Neural progenitor cell (in vitro differentiated cells): ENCODE data around the gene VKORC1. TPM values are rescaled to one million over a fixed set of nuclear protein-coding genes. Genes with fewer than 3 reads are reported as not detected.

Experiments used
- DNase-seq: peaks from one replicate; pipeline ENCODE4 v3.0.0-alpha.2; 2016; ENCODE audit warnings: low spot score
- H2AFZ ChIP-seq: fragments of 200-600 bp; sonication (generic); replicated peaks from 2 replicates; pipeline ENCODE4 v1.6.1; 2016; ENCODE audit warnings: antibody characterized with exemption
- H3F3A ChIP-seq: fragments of 200-600 bp; sonication (generic); 2 replicates; pipeline ENCODE4 v1.6.1; 2016; ENCODE audit warnings: antibody characterized with exemption, low read depth
- H3K27ac ChIP-seq: fragments of 200-600 bp; sonication (generic); 2 replicates; pipeline ENCODE4 v1.5.1; 2016; ENCODE audit warnings: mild to moderate bottlenecking
- H3K27me3 ChIP-seq: fragments of 200-600 bp; sonication (generic); 2 replicates; pipeline ENCODE4 v1.6.1; 2016; ENCODE audit warnings: mild to moderate bottlenecking, moderate library complexity
- H3K36me3 ChIP-seq: fragments of 200-600 bp; sonication (generic); 2 replicates; pipeline ENCODE4 v1.5.1; 2016
- H3K4me1 ChIP-seq: fragments of 200-600 bp; sonication (generic); 2 replicates; pipeline ENCODE4 v1.6.1; 2016; ENCODE audit warnings: mixed run types
- H3K4me2 ChIP-seq: fragments of 200-600 bp; sonication (generic); 2 replicates; pipeline ENCODE4 v1.6.1; 2016
- H3K4me3 ChIP-seq: fragments of 200-600 bp; sonication (generic); 2 replicates; pipeline ENCODE4 v1.5.1; 2016
- H3K79me2 ChIP-seq: fragments of 200-600 bp; sonication (generic); 2 replicates; pipeline ENCODE4 v1.6.1; 2016; ENCODE audit warnings: low read depth
- H3K9ac ChIP-seq: fragments of 200-600 bp; sonication (generic); 2 replicates; pipeline ENCODE4 v1.6.1; 2016
- H3K9me3 ChIP-seq: fragments of 200-600 bp; sonication (generic); 2 replicates; pipeline ENCODE4 v1.5.1; 2016; ENCODE audit warnings: low read depth
- H4K20me1 ChIP-seq: fragments of 200-600 bp; sonication (generic); 2 replicates; pipeline ENCODE4 v1.6.1; 2016; ENCODE audit warnings: low read depth
- H3K27ac Mint-ChIP-seq: 3 replicates; pipeline ENCODE4 v1.8.0; 2021; ENCODE audit warnings: mixed read lengths
- H3K27me3 Mint-ChIP-seq: 2 replicates; pipeline ENCODE4 v1.8.0; 2022; ENCODE audit warnings: low read depth, mild to moderate bottlenecking, inconsistent platforms, moderate library complexity, mixed read lengths; ENCODE audit not compliant: insufficient read depth
- H3K36me3 Mint-ChIP-seq: 3 replicates; pipeline ENCODE4 v1.8.0; 2021; ENCODE audit warnings: mixed read lengths
- H3K4me1 Mint-ChIP-seq: 3 replicates; pipeline ENCODE4 v1.8.0; 2021; ENCODE audit warnings: mixed read lengths
- H3K4me3 Mint-ChIP-seq: 3 replicates; pipeline ENCODE4 v1.8.0; 2021; ENCODE audit warnings: mild to moderate bottlenecking, moderate library complexity, mixed read lengths
- H3K9me3 Mint-ChIP-seq: 3 replicates; pipeline ENCODE4 v1.8.0; 2020; ENCODE audit warnings: mixed read lengths
- EZH2 ChIP-seq: fragments of 200-600 bp; sonication (generic); IDR thresholded peaks from 2 replicates; pipeline ENCODE4 v1.6.1; 2017; ENCODE audit warnings: antibody characterized with exemption, mild to moderate bottlenecking, moderate library complexity
- EZH2phosphoT487 ChIP-seq: fragments of 200-600 bp; sonication (generic); IDR thresholded peaks from 2 replicates; pipeline ENCODE4 v1.6.1; 2017; ENCODE audit warnings: antibody characterized with exemption
- total RNA-seq: library from RNA; depleted of rRNA; stranded (reverse); fragments of >200 nt; gene quantifications from 2 replicates; pipeline ENCODE4 v1.2.3, GENCODE V29; 2015; ENCODE audit warnings: low replicate concordance
- TF ChIP-seq, protein P1 (sequence below): fragments of 200-600 bp; sonication (generic); IDR thresholded peaks from 2 replicates; pipeline ENCODE4 v1.5.1; 2017; ENCODE audit warnings: antibody characterized with exemption, mild to moderate bottlenecking

The VKORC1 gene
- total RNA-seq, 1 donor from 2014 or later: 95.9 TPM

DNA sequence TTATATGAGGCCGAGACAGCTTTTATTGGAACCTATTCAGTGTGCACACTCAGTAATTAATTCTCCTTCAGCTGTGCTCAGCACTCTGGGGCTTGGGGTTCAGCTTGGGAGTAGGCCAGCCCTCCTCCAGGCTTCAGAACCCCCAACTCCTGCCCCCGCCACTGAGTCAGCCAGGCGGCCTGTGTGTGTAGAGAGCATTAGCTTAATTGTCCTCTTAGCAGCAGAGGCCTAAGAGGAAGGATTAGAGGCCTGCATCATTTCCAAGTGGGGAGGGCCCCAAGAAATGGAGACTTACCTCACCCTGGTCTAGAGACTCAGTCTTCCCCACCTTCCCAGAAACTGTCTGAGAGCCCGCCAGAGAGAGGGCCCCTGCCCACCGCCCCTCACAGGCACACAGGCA is 6.6 kb downstream of the VKORC1 start:
- Histone ChIP-seq H3K4me1 (peaks cover 3% of the 10 kb centered on the region), H3K27ac (no peak overlapping the region), H3F3A (peaks cover 3% of the 10 kb centered on the region), H3K27me3 (no peaks in the 10 kb centered on the region), H3K9me3 (no peaks in the 10 kb centered on the region), H3K36me3 (no peaks in the 10 kb centered on the region), H3K4me2 (no peak overlapping the region), H3K4me3 (no peak overlapping the region), H2AFZ (no peak overlapping the region), H3K79me2 (peaks cover 18% of the 10 kb centered on the region), H3K9ac (no peak overlapping the region), H4K20me1 (peaks cover 36% of the 10 kb centered on the region)
- TF ChIP-seq EZH2 (no peak), EZH2phosphoT487 (no peak)
- TF ChIP-seq, protein P1, sequence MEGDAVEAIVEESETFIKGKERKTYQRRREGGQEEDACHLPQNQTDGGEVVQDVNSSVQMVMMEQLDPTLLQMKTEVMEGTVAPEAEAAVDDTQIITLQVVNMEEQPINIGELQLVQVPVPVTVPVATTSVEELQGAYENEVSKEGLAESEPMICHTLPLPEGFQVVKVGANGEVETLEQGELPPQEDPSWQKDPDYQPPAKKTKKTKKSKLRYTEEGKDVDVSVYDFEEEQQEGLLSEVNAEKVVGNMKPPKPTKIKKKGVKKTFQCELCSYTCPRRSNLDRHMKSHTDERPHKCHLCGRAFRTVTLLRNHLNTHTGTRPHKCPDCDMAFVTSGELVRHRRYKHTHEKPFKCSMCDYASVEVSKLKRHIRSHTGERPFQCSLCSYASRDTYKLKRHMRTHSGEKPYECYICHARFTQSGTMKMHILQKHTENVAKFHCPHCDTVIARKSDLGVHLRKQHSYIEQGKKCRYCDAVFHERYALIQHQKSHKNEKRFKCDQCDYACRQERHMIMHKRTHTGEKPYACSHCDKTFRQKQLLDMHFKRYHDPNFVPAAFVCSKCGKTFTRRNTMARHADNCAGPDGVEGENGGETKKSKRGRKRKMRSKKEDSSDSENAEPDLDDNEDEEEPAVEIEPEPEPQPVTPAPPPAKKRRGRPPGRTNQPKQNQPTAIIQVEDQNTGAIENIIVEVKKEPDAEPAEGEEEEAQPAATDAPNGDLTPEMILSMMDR: no peak
- no peak for DNase-seq
- Mint-ChIP-seq H3K4me1 (peaks cover 5% of the 10 kb centered on the region), H3K4me3 (no peak overlapping the region), H3K36me3 (peaks cover 7% of the 10 kb centered on the region), H3K27ac (no peak overlapping the region), H3K27me3 (peaks cover 5% of the 10 kb centered on the region), H3K9me3 (no peaks in the 10 kb centered on the region)

DNA sequence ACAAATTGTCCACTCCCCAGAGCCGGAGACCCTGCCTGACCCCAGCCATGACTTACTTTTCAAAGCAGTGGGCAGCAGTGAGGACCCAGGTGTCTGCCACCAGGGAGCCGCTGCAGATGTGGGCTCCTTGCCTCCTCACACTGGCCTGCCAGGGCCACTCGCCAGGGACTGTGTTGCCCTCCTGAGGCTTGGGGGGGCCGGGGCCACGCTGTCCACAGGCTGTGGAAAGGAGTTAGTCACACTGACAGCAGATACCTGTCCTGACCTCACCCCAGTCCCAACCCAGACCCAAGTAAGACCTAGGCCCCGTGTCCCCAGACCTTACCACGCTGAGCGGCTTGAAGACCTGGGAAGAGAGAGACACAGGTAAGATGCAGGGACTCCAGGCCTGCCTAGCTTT is 7.1 kb downstream of the VKORC1 start:
- peaks cover 5% of the 10 kb centered on the region for H3K27me3 Mint-ChIP-seq
- peaks cover 36% of the 10 kb centered on the region for H4K20me1 ChIP-seq

DNA sequence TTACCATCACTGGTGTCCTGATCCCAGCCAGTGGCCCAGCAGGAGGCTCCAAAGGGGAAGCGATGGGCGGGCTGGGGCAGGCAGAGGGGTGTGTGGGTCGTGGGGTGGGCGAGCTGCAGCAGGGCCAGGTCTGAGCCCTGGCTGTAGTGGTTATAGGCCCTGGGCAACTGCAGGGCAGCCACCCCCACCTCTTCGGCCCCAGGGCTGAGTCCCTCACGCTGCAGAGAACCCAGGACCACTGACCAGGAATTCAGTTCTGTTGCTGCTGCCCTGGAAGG is 8.0 kb downstream of the VKORC1 start:
- no peak overlapping the region for H3K9ac ChIP-seq
- no peak for DNase-seq
- peaks cover 6% of the 10 kb centered on the region for H3K79me2 ChIP-seq
- H3K27me3 ChIP-seq: no peaks in the 10 kb centered on the region
- H3K27ac Mint-ChIP-seq: no peak overlapping the region
- H3K9me3 Mint-ChIP-seq: no peaks in the 10 kb centered on the region
- no peaks in the 10 kb centered on the region for H3K9me3 ChIP-seq
- H3K36me3 Mint-ChIP-seq: peaks cover 9% of the 10 kb centered on the region
- H3F3A ChIP-seq: no peaks in the 10 kb centered on the region
- H4K20me1 ChIP-seq: peaks cover 40% of the 10 kb centered on the region
- H3K4me1 ChIP-seq: no peaks in the 10 kb centered on the region
- peaks cover 3% of the 10 kb centered on the region for H3K4me1 Mint-ChIP-seq
- peaks cover 12% of the 10 kb centered on the region for H3K27me3 Mint-ChIP-seq
- H3K27ac ChIP-seq: no peak overlapping the region
- no peaks in the 10 kb centered on the region for H3K36me3 ChIP-seq
- no peak overlapping the region for H3K4me3 ChIP-seq
- no peak overlapping the region for H3K4me2 ChIP-seq
- no peak overlapping the region for H2AFZ ChIP-seq
- TF ChIP-seq, protein P1: no peak
- TF ChIP-seq EZH2 (no peak), EZH2phosphoT487 (no peak)
- H3K4me3 Mint-ChIP-seq: no peak overlapping the region

More for the DNA sequence above, 7.1 kb downstream of the VKORC1 start:
- DNase-seq: no peak
- no peak overlapping the region for H3K27ac ChIP-seq
- no peak for TF ChIP-seq EZH2phosphoT487
- H3K36me3 ChIP-seq: no peaks in the 10 kb centered on the region
- no peaks in the 10 kb centered on the region for H3K4me1 Mint-ChIP-seq
- no peak overlapping the region for H3K4me2 ChIP-seq
- H3K27me3 ChIP-seq: no peaks in the 10 kb centered on the region
- H3K79me2 ChIP-seq: peaks cover 13% of the 10 kb centered on the region
- no peak overlapping the region for H3K27ac Mint-ChIP-seq
- H3K9ac ChIP-seq: no peak overlapping the region
- no peaks in the 10 kb centered on the region for H3K4me1 ChIP-seq
- no peaks in the 10 kb centered on the region for H3F3A ChIP-seq
- H3K9me3 Mint-ChIP-seq: no peaks in the 10 kb centered on the region
- H3K9me3 ChIP-seq: no peaks in the 10 kb centered on the region
- H3K4me3 ChIP-seq: no peak overlapping the region
- H3K4me3 Mint-ChIP-seq: no peak overlapping the region
- H2AFZ ChIP-seq: no peak overlapping the region
- peaks cover 7% of the 10 kb centered on the region for H3K36me3 Mint-ChIP-seq

DNA sequence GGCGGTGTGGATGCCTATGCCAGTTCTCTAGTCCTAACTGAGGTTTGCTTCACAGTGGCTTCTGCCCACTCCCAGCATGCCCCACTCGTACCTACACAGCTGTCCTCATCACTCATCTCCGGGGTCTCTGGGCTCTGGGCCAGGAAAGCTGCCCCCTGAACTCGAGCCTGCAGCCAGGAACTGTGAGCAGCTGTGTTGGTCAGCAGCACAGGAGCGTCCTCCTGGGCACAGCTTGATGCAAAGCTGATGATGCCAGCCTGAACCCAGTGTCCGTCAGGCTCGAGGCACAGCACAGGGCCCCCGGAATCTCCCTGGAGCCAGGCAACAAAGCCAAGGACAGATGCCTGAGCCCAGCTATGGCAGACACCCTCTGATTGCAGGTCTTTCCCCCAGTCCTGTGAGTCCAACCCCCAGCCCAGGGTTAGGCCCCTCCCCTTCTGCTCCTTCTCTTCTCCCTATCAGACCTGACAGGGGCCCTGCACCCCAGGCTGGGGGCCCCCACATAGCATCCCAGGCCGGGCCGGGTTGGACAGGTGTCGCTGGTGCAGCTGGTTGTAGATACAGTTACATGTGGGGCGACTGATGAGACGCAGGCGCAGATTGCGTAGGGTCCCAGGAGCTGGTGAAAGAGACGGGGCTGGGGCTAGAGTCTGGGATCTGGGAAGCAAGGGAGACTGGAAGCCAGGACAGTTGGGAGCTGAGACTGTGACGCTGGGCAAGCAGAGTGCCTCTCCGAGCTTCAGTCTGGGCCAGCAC is 8.5 kb downstream of the VKORC1 start:
- no peaks in the 10 kb centered on the region for H3K36me3 ChIP-seq
- H4K20me1 ChIP-seq: peaks cover 46% of the 10 kb centered on the region
- no peaks in the 10 kb centered on the region for H3K4me1 ChIP-seq
- H3K9ac ChIP-seq: no peak overlapping the region
- H3K79me2 ChIP-seq: peaks cover under 1% of the 10 kb centered on the region
- Mint-ChIP-seq H3K36me3 (peaks cover 9% of the 10 kb centered on the region), H3K4me3 (no peak overlapping the region), H3K27ac (peak overlapping the region; percentile 82), H3K27me3 (peaks cover 13% of the 10 kb centered on the region), H3K9me3 (no peaks in the 10 kb centered on the region), H3K4me1 (peaks cover 3% of the 10 kb centered on the region)
- DNase-seq: no peak
- no peaks in the 10 kb centered on the region for H3K9me3 ChIP-seq
- no peaks in the 10 kb centered on the region for H3K27me3 ChIP-seq
- H3K4me3 ChIP-seq: no peak overlapping the region
- no peaks in the 10 kb centered on the region for H3F3A ChIP-seq
- H2AFZ ChIP-seq: no peak overlapping the region
- no peak overlapping the region for H3K27ac ChIP-seq
- TF ChIP-seq EZH2 (no peak), EZH2phosphoT487 (no peak)
- TF ChIP-seq, protein P1: no peak
- no peak overlapping the region for H3K4me2 ChIP-seq
